GM12878 (cell line): ENCODE results near the gene DMRTC2. TPM values are rescaled to one million over a fixed set of nuclear protein-coding genes. Genes with fewer than 3 reads are reported as not detected.

Source experiments
- BHLHE40 ChIP-seq, 2 experiments: fragments of 450-650 bp in 1 of 2; IDR thresholded peaks; 2 replicates each; pipeline ENCODE4 v1.6.1; 2011 to 2017; ENCODE audit warnings: low read depth in 2 of 2, borderline replicate concordance in 1 of 2, improper control_type of control experiment in 1 of 2, low read length in 1 of 2, mild to moderate bottlenecking in 1 of 2
- EED ChIP-seq: sonication (generic); IDR thresholded peaks from 2 replicates; pipeline ENCODE4 v1.6.1; 2016; ENCODE audit warnings: antibody characterized with exemption, low read depth
- PRDM15 ChIP-seq: fragments of 450-650 bp; formaldehyde crosslinking; IDR thresholded peaks from 2 replicates; pipeline ENCODE4 v1.4.0; 2020; ENCODE audit warnings: mild to moderate bottlenecking, moderate library complexity
- ZBTB11 ChIP-seq: fragments of 450-650 bp; formaldehyde crosslinking; IDR thresholded peaks from 2 replicates; pipeline ENCODE4 v1.5.0; 2022; ENCODE audit warnings: mild to moderate bottlenecking, missing genetic modification characterization
- polyA plus RNA-seq, 11 experiments: library from polyadenylated mRNA; depleted of rRNA in 4 of 11; unstranded in 6 of 11; stranded (reverse) in 5 of 11; fragments of >200 nt; fragmentation: Nextera tagmentation in 4 of 11; fragmentation: Illumina TruSeq in 1 of 11; extraction: Ambion mirVana in 4 of 11; extraction: Trizol in 1 of 11; gene quantifications; 1 replicate in 1 of 11; 2 replicates in 10 of 11; pipeline versions ENCODE4 v1.2.1 to v1.2.3, GENCODE V29; 2011 to 2016; ENCODE audit warnings: inconsistent platforms in 2 of 11, missing spikeins in 2 of 11, low read depth in 1 of 11
- total RNA-seq, 4 experiments: library from RNA; depleted of rRNA in 3 of 4; stranded (reverse); fragments of >200 nt in 3 of 4; fragmentation: Illumina TruSeq in 1 of 4; extraction: Trizol in 1 of 4; gene quantifications; 2 replicates each; pipeline versions ENCODE4 v1.2.1 to v1.2.3, GENCODE V29; 2013 to 2021

The DMRTC2 gene
- total and polyA plus RNA-seq, 10 of the 15 experiments (the other 5 are each of a cell fraction or from before 2014, with no cell fraction given), result not detected

- no peak for TF ChIP-seq ZBTB11 (CRISPR knock-in tag)
- TF ChIP-seq PRDM15 (CRISPR knock-in tag), result no peak
- no peak for TF ChIP-seq BHLHE40 (IDR thresholded peaks at IDR 0.05; ENCODE audit: borderline replicate concordance in 1 of 2, low read depth in 2 of 2, low read length in 1 of 2)
- TF ChIP-seq EED, result no peak
Observed at GRCh38 chr19:41837981-41838708, 6.7 kb upstream of the DMRTC2 start (continued).
